Spleen (tissue), 11 donors: ENCODE results near the gene SHISA9. TPM values are rescaled to one million over a fixed set of nuclear protein-coding genes. Genes with fewer than 3 reads are reported as not detected.

Experiments used
- DNase-seq: peaks from one replicate; pipeline ENCODE4 v3.0.0-alpha.2; 2020
- H3K27ac ChIP-seq, 8 donors: fragments of 200-600 bp; sonication (generic) in 7 of 8; 1 replicate in 4 of 8; 2 replicates in 4 of 8; pipeline versions ENCODE4 v1.5.0 to v1.8.0; 2016 to 2021; ENCODE audit warnings: inconsistent platforms in 4 of 8, mild to moderate bottlenecking in 4 of 8, moderate library complexity in 1 of 8
- H3K27me3 ChIP-seq, 7 donors: fragments of 200-600 bp; sonication (generic) in 6 of 7; replicated peaks in 1 of 7; 1 replicate in 4 of 7; 2 replicates in 3 of 7; pipeline versions ENCODE4 v1.5.0 to v1.8.0; 2016 to 2021; ENCODE audit warnings: inconsistent platforms in 3 of 7, mild to moderate bottlenecking in 1 of 7
- H3K36me3 ChIP-seq, 6 donors: fragments of 200-600 bp; sonication (generic) in 5 of 6; 1 replicate in 4 of 6; 2 replicates in 2 of 6; pipeline versions ENCODE4 v1.5.0 to v1.8.0; 2016 to 2021; ENCODE audit warnings: inconsistent platforms in 2 of 6
- H3K4me1 ChIP-seq, 6 donors: fragments of 200-600 bp; sonication (generic) in 5 of 6; 1 replicate in 3 of 6; 2 replicates in 3 of 6; pipeline versions ENCODE4 v1.5.0 to v1.8.0; 2016 to 2021; ENCODE audit warnings: inconsistent platforms in 3 of 6
- H3K4me3 ChIP-seq, 8 donors: fragments of 200-600 bp; sonication (generic) in 7 of 8; 1 replicate in 4 of 8; 2 replicates in 4 of 8; pipeline versions ENCODE4 v1.5.0 to v1.8.0; 2016 to 2021; ENCODE audit warnings: inconsistent platforms in 4 of 8, mild to moderate bottlenecking in 4 of 8, moderate library complexity in 2 of 8
- H3K9me3 ChIP-seq, 8 donors: fragments of 200-600 bp; sonication (generic) in 7 of 8; 1 replicate in 4 of 8; 2 replicates in 4 of 8; pipeline versions ENCODE4 v1.5.0 to v1.8.0; 2016 to 2021; ENCODE audit warnings: inconsistent platforms in 4 of 8
- POLR2A ChIP-seq, 3 donors: fragments of 450-650 bp; IDR thresholded peaks; one replicate each; pipeline ENCODE4 v1.5.1; 2017; ENCODE audit warnings: antibody characterized with exemption in 3 of 3, mild to moderate bottlenecking in 1 of 3
- POLR2AphosphoS5 ChIP-seq, 3 donors: sonication (generic); formaldehyde crosslinking; IDR thresholded peaks; one replicate each; pipeline ENCODE4 v1.5.1; 2017; ENCODE audit warnings: antibody characterized with exemption in 3 of 3
- WGBS, 5 donors: extraction: QIAGEN DNeasy Blood & Tissue Kit in 3 of 5; methylation state at CpG; one replicate each; pipeline versions ENCODE4 v1.1.5 to v1.1.7; 2013 to 2018; 5-methylcytosine and 5-hydroxymethylcytosine counted together
- intact Hi-C: fragments of 100-400 bp; cut with DNase I; formaldehyde crosslinking; loops from one replicate; pipeline ENCODE4 v1.15.0; 2023; ENCODE audit warnings: low total_unique reads
- polyA plus RNA-seq, 3 donors: library from polyadenylated mRNA; stranded (reverse); fragments of 200-250 nt; gene quantifications; one replicate each; pipeline ENCODE4 v1.2.1, GENCODE V29; 2013
- total RNA-seq, 7 donors: library from RNA; depleted of rRNA in 3 of 7; stranded (reverse); fragments of >200 nt in 3 of 7; fragmentation: NEBNext Ultra II Directional in 4 of 7; extraction: Animal tissue kit (Norgen Biotek cat#: 25700) in 4 of 7; gene quantifications; one replicate each; pipeline versions ENCODE4 v1.1.0 to v1.2.1, GENCODE V29; 2016 to 2021
- TF ChIP-seq, protein P1 (sequence below), 11 experiments: fragments of 200-600 bp in 7 of 11; fragments of 450-650 bp in 4 of 11; sonication (generic) in 4 of 11; IDR thresholded peaks in 8 of 11; conservative IDR thresholded peaks in 3 of 11; 1 replicate in 7 of 11; 2 replicates in 4 of 11; pipeline versions ENCODE4 v1.4.0 to v1.8.0; 2016 to 2021; ENCODE audit warnings: antibody characterized with exemption in 11 of 11, inconsistent platforms in 4 of 11, mild to moderate bottlenecking in 1 of 11
- donor health status: healthy with polysubstance abuse.
- donor health status: DM: no; HTN: no; CAD: no; lungs with moderate emphysema.
- donor health status: DM: no; HTN: no; CAD: no.
- donor health status: Bipolar disorder and iron deficiency.
- donor health status: healthy.
- donor health status: DM: no; HTN: no; CAD: no.
- donor health status: DM: yes; HTN: yes; CAD: no.

The SHISA9 gene
- total and polyA plus RNA-seq, 10 donors, result 0.02 to 0.17 (median 0.05) TPM; not detected in 4

- Histone ChIP-seq H3K9me3 (peaks cover 0 to 6% (median 0%) of the 10 kb centered on the region in 8 donors), H3K27me3 (peaks cover 0 to 14% (median 0%) of the 10 kb centered on the region in 7 donors), H3K36me3 (no peaks in the 10 kb centered on the region), H3K27ac (no peak overlapping the region), H3K4me1 (no peaks in the 10 kb centered on the region), H3K4me3 (no peak overlapping the region)
- DNase-seq, result no peak
- WGBS, 5 donors, result 90 to 100% (median 96%) methylated on average over 2 of the region's 2 CpGs
- TF ChIP-seq POLR2AphosphoS5 (IDR thresholded peaks at IDR 0.05), result no peak
- no peak for TF ChIP-seq POLR2A (IDR thresholded peaks at IDR 0.05)
- TF ChIP-seq, protein P1, sequence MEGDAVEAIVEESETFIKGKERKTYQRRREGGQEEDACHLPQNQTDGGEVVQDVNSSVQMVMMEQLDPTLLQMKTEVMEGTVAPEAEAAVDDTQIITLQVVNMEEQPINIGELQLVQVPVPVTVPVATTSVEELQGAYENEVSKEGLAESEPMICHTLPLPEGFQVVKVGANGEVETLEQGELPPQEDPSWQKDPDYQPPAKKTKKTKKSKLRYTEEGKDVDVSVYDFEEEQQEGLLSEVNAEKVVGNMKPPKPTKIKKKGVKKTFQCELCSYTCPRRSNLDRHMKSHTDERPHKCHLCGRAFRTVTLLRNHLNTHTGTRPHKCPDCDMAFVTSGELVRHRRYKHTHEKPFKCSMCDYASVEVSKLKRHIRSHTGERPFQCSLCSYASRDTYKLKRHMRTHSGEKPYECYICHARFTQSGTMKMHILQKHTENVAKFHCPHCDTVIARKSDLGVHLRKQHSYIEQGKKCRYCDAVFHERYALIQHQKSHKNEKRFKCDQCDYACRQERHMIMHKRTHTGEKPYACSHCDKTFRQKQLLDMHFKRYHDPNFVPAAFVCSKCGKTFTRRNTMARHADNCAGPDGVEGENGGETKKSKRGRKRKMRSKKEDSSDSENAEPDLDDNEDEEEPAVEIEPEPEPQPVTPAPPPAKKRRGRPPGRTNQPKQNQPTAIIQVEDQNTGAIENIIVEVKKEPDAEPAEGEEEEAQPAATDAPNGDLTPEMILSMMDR (IDR thresholded peaks at IDR 0.05 in 8 of 11, conservative IDR thresholded peaks at IDR 0.05 in 3 of 11), result no peak
- intact Hi-C loops, result no loop called here
Measured at GRCh38 chr16:12879812-12880211, 21.6 kb upstream of the SHISA9 start.

- no peak for DNase-seq
- no peaks in the 10 kb centered on the region for H3K4me1 ChIP-seq
- 75 to 93% (median 80%) methylated on average over 3 of the region's 3 CpGs for WGBS, 5 donors
- H3K9me3 ChIP-seq, result peaks cover 0 to 6% (median 0%) of the 10 kb centered on the region in 8 donors
- no peaks in the 10 kb centered on the region for H3K36me3 ChIP-seq
- H3K27ac ChIP-seq, result no peak overlapping the region
- TF ChIP-seq POLR2A (IDR thresholded peaks at IDR 0.05) (no peak), POLR2AphosphoS5 (IDR thresholded peaks at IDR 0.05) (no peak)
- TF ChIP-seq, protein P1 (IDR thresholded peaks at IDR 0.05 in 8 of 11, conservative IDR thresholded peaks at IDR 0.05 in 3 of 11), result no peak
- intact Hi-C loops, result no loop called here
- H3K4me3 ChIP-seq, result no peak overlapping the region
- peaks cover 0 to 7% (median 0%) of the 10 kb centered on the region in 7 donors for H3K27me3 ChIP-seq
Measured at GRCh38 chr16:12881182-12881581, 20.2 kb upstream of the SHISA9 start.

DNA sequence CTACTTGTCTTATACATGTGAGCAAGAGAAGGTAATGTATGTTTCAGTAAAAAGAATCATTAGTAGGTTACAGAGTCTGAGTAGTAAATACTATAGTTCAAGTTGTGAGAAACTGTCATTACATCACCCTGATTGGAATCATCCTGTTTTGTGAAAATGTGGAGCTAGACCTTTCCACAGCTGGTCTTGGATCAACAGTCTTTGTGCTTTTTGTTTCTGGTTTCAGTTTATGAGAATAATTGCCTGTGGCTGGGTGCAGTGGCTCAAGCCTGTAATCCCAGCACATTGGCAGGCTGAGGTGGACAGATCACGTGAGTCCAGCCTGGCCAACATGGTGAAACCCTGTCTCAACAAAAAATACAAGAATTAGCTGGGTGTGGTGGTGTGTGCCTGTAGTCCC is 19.7 kb upstream of the SHISA9 start:
- Histone ChIP-seq H3K27ac (no peak overlapping the region), H3K4me1 (no peaks in the 10 kb centered on the region), H3K27me3 (peaks cover 0 to 11% (median 0%) of the 10 kb centered on the region in 7 donors), H3K9me3 (peaks cover 0 to 6% (median 0%) of the 10 kb centered on the region in 8 donors), H3K4me3 (no peak overlapping the region), H3K36me3 (no peaks in the 10 kb centered on the region)
- intact Hi-C loops, result no loop called here
- no peak for TF ChIP-seq POLR2AphosphoS5 (IDR thresholded peaks at IDR 0.05)
- no peak for TF ChIP-seq POLR2A (IDR thresholded peaks at IDR 0.05)
- TF ChIP-seq, protein P1 (IDR thresholded peaks at IDR 0.05 in 8 of 11, conservative IDR thresholded peaks at IDR 0.05 in 3 of 11), result no peak
- WGBS, 5 donors, result 60 to 81% (median 69%) methylated on average over 1 of the region's 1 CpG
- no peak for DNase-seq

DNA sequence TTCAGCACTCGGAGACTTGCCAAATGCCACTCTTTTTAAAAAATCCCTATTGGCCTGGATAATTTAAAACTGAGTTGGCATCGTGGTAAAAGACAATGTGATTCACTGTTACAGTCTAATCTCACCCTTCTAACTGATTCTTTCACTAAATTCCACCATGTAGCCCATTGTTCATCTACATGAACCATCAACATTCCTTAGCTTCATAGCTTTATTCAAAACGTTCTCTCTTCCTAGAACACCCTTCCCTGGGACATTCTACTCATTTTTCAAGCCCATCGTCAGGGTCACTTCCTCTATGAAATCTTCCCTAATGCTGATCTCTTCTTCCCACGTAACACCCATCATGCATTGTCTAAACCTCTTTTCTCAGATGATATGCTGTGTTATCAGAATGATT is 15.7 kb upstream of the SHISA9 start:
- H3K36me3 ChIP-seq, result no peaks in the 10 kb centered on the region
- DNase-seq, result no peak
- intact Hi-C loops, result no loop called here
- peaks cover 0 to 6% (median 0%) of the 10 kb centered on the region in 8 donors for H3K9me3 ChIP-seq
- TF ChIP-seq POLR2AphosphoS5 (IDR thresholded peaks at IDR 0.05) (no peak), POLR2A (IDR thresholded peaks at IDR 0.05) (no peak)
- TF ChIP-seq, protein P1 (IDR thresholded peaks at IDR 0.05 in 8 of 11, conservative IDR thresholded peaks at IDR 0.05 in 3 of 11), result no peak
- no peak overlapping the region for H3K4me3 ChIP-seq
- H3K27me3 ChIP-seq, result peaks cover 0 to 18% (median 0%) of the 10 kb centered on the region in 7 donors
- no peaks in the 10 kb centered on the region for H3K4me1 ChIP-seq
- 54 to 73% (median 62%) methylated on average over 5 of the region's 5 CpGs for WGBS, 5 donors
- no peak overlapping the region for H3K27ac ChIP-seq
